ENCODE results near the gene OSR1. TPM values are rescaled to one million over a fixed set of nuclear protein-coding genes. Genes with fewer than 3 reads are reported as not detected.

The OSR1 gene
- total RNA-seq, 1 experiment from 2014 or later: 0.84 TPM

GRCh38 chr2:19373352-19373751 is 14.9 kb upstream of the OSR1 start:
- H3K27me3 ChIP-seq (replicated peaks; ENCODE audit: insufficient read depth, low read depth, low read length, poor library complexity): peaks cover 34% of the 10 kb centered on the region
- no peak for DNase-seq (ENCODE audit: low spot score)
- no peaks in the 10 kb centered on the region for H3K9me3 ChIP-seq (ENCODE audit: low read depth, low read length, poor library complexity, severe bottlenecking)
- POLR2A ChIA-PET (ENCODE audit: low non-redundant PET): no interaction called here
- H3K27ac ChIP-seq (ENCODE audit: low read depth, low read length, poor library complexity, severe bottlenecking): no peak overlapping the region
- CTCF ChIA-PET: no interaction called here
- H3K36me3 ChIP-seq (ENCODE audit: insufficient read depth, low read length, poor library complexity, severe bottlenecking): no peaks in the 10 kb centered on the region
- no peak overlapping the region for H3K4me3 ChIP-seq (ENCODE audit: low read depth, low read length, poor library complexity, severe bottlenecking)
- H3K4me1 ChIP-seq (ENCODE audit: insufficient read depth, low read length, poor library complexity, severe bottlenecking): no peaks in the 10 kb centered on the region
- TF ChIP-seq, protein P1, sequence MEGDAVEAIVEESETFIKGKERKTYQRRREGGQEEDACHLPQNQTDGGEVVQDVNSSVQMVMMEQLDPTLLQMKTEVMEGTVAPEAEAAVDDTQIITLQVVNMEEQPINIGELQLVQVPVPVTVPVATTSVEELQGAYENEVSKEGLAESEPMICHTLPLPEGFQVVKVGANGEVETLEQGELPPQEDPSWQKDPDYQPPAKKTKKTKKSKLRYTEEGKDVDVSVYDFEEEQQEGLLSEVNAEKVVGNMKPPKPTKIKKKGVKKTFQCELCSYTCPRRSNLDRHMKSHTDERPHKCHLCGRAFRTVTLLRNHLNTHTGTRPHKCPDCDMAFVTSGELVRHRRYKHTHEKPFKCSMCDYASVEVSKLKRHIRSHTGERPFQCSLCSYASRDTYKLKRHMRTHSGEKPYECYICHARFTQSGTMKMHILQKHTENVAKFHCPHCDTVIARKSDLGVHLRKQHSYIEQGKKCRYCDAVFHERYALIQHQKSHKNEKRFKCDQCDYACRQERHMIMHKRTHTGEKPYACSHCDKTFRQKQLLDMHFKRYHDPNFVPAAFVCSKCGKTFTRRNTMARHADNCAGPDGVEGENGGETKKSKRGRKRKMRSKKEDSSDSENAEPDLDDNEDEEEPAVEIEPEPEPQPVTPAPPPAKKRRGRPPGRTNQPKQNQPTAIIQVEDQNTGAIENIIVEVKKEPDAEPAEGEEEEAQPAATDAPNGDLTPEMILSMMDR (conservative IDR thresholded peaks at IDR 0.05; ENCODE audit: low read depth, low read length): no peak
- no peak for TF ChIP-seq EZH2 (IDR thresholded peaks at IDR 0.05; ENCODE audit: borderline replicate concordance, low read depth, low read length, poor library complexity, severe bottlenecking)
- intact Hi-C loops (cut with micrococcal nuclease; ENCODE audit: unreplicated experiment): no loop called here
- no TSS peak for BruUV-seq (replicated peaks)

DNA sequence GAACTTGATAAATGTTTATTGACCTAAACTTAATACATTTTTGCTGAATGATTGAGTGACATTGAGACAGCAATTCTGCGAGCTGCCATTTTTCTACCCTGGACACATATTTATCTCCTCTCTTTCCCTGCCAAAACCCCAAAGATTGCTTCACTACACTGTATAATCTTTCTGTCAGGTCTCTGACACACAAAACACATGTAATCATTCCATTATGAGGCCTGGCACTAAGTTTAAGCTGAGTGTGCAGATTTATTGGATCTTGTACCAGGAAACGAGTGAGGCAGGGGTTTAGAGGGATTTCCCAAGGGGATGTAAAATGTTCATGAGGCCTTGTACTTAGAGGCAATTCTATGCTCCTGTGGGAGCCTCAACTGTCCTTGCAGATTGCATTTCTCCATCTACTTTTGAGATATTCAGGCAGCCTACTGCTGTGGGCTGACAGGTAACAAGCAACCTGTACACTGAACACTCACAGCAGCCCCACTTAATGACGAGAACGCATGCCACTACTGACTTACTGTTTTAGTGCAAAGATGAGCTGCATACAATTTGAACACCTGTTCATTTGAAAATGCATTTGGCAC is 13.7 kb upstream of the OSR1 start:
- Histone ChIP-seq H3K27me3 (replicated peaks; ENCODE audit: insufficient read depth, low read depth, low read length, poor library complexity) (peaks cover 40% of the 10 kb centered on the region), H3K27ac (ENCODE audit: low read depth, low read length, poor library complexity, severe bottlenecking) (no peak overlapping the region), H3K4me3 (ENCODE audit: low read depth, low read length, poor library complexity, severe bottlenecking) (no peak overlapping the region), H3K4me1 (ENCODE audit: insufficient read depth, low read length, poor library complexity, severe bottlenecking) (no peaks in the 10 kb centered on the region), H3K9me3 (ENCODE audit: low read depth, low read length, poor library complexity, severe bottlenecking) (no peaks in the 10 kb centered on the region), H3K36me3 (ENCODE audit: insufficient read depth, low read length, poor library complexity, severe bottlenecking) (no peaks in the 10 kb centered on the region)
- DNase-seq (ENCODE audit: low spot score): no peak
- BruUV-seq (replicated peaks): no TSS peak
- no peak for TF ChIP-seq EZH2 (IDR thresholded peaks at IDR 0.05; ENCODE audit: borderline replicate concordance, low read depth, low read length, poor library complexity, severe bottlenecking)
- TF ChIP-seq, protein P1 (conservative IDR thresholded peaks at IDR 0.05; ENCODE audit: low read depth, low read length): no peak
- CTCF ChIA-PET: no interaction called here
- intact Hi-C loops (cut with micrococcal nuclease; ENCODE audit: unreplicated experiment): no loop called here
- POLR2A ChIA-PET (ENCODE audit: low non-redundant PET): no interaction called here

DNA sequence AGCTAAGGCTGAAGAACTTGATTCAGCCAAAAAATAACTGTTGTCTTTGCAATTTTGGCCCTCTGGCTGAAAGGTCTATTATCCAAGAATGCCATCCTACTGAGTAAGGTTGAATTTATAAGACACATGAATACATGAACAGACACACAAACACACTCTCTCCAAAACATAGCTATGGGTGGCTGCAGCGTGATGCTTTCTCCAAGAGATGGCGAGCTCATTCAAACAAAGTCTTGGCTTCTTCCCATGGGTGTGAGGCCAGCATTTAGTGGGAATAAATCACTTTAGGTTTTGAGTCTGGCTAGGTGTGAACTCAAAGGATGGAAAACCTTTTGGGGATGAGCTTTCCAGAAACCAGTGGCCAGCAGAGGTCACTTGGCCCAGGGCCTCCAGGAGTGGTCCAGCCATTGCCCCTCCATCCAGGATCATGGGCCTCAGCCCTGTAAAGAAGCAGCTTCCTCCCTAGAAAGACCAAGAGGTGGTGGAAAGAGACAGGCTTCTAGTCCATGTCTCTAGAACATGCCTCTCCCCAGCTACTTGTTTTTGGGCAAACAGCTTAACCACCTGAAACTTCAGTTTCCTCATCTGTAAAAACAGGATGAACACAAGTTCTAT is 11.0 kb upstream of the OSR1 start:
- TF ChIP-seq EZH2 (IDR thresholded peaks at IDR 0.05; ENCODE audit: borderline replicate concordance, low read depth, low read length, poor library complexity, severe bottlenecking): no peak
- TF ChIP-seq, protein P1 (conservative IDR thresholded peaks at IDR 0.05; ENCODE audit: low read depth, low read length): peak; percentile 55
- BruUV-seq (replicated peaks): no TSS peak
- H3K27ac ChIP-seq (ENCODE audit: low read depth, low read length, poor library complexity, severe bottlenecking): no peak overlapping the region
- H3K36me3 ChIP-seq (ENCODE audit: insufficient read depth, low read length, poor library complexity, severe bottlenecking): no peaks in the 10 kb centered on the region
- peaks cover 59% of the 10 kb centered on the region for H3K27me3 ChIP-seq (replicated peaks; ENCODE audit: insufficient read depth, low read depth, low read length, poor library complexity)
- intact Hi-C loops (cut with micrococcal nuclease; ENCODE audit: unreplicated experiment): no loop called here
- no peaks in the 10 kb centered on the region for H3K4me1 ChIP-seq (ENCODE audit: insufficient read depth, low read length, poor library complexity, severe bottlenecking)
- CTCF ChIA-PET: interaction anchor here (0.6 to 1.2 kb wide), 2 partner anchors 298 to 377 kb away, joined by 3 to 4 read pairs; no protein-coding TSS in a partner anchor
- no peak for DNase-seq (ENCODE audit: low spot score)
- POLR2A ChIA-PET (ENCODE audit: low non-redundant PET): no interaction called here
- no peak overlapping the region for H3K4me3 ChIP-seq (ENCODE audit: low read depth, low read length, poor library complexity, severe bottlenecking)
- no peaks in the 10 kb centered on the region for H3K9me3 ChIP-seq (ENCODE audit: low read depth, low read length, poor library complexity, severe bottlenecking)

Data from A673 (cell line).